Stomach (tissue), 9 donors: ENCODE data around the gene ANGEL2. TPM values are rescaled to one million over a fixed set of nuclear protein-coding genes. Genes with fewer than 3 reads are reported as not detected.
"Not testable (repeated sequence)": the region's sequence is repeated elsewhere in the genome, so short reads cannot be mapped to it uniquely, and the experiment has no call there.

Experiments used
- DNase-seq, 2 donors: peaks; one replicate each; pipeline versions ENCODE4 v3.0.0 to v3.0.0-alpha.2; 2013 to 2019
- H3K27ac ChIP-seq, 5 donors: fragments of 200-600 bp in 4 of 5; sonication (generic) in 4 of 5; one replicate each; pipeline ENCODE4 v1.5.1; 2013 to 2019; ENCODE audit warnings: mild to moderate bottlenecking in 1 of 5, moderate library complexity in 1 of 5
- H3K27me3 ChIP-seq, 3 donors: fragments of 200-600 bp; sonication (generic); one replicate each; pipeline ENCODE4 v1.5.1; 2017 to 2019; ENCODE audit warnings: mixed run types in 1 of 3
- H3K36me3 ChIP-seq, 4 donors: fragments of 200-600 bp; sonication (generic); 1 replicate in 3 of 4; 2 replicates in 1 of 4; pipeline ENCODE4 v1.5.1; 2016 to 2019
- H3K4me1 ChIP-seq, 4 donors: fragments of 200-600 bp; sonication (generic); one replicate each; pipeline ENCODE4 v1.5.1; 2016 to 2019
- H3K4me3 ChIP-seq, 4 donors: fragments of 200-600 bp; sonication (generic) in 3 of 4; one replicate each; pipeline ENCODE4 v1.5.1; 2016 to 2019; ENCODE audit warnings: mild to moderate bottlenecking in 1 of 4
- H3K9me3 ChIP-seq, 4 donors: fragments of 200-600 bp; sonication (generic); one replicate each; pipeline ENCODE4 v1.5.1; 2016 to 2019
- EP300 ChIP-seq: sonication (generic); formaldehyde crosslinking; IDR thresholded peaks from one replicate; pipeline ENCODE4 v1.6.1; 2017; ENCODE audit warnings: antibody characterized with exemption
- POLR2A ChIP-seq, 4 donors: fragments of 450-650 bp; IDR thresholded peaks; one replicate each; pipeline ENCODE4 v1.6.1; 2016; ENCODE audit warnings: antibody characterized with exemption in 4 of 4, control low read depth in 2 of 4, mild to moderate bottlenecking in 1 of 4, moderate library complexity in 1 of 4
- POLR2AphosphoS5 ChIP-seq, 3 donors: sonication (generic); formaldehyde crosslinking; IDR thresholded peaks; one replicate each; pipeline ENCODE4 v1.6.1; 2016; ENCODE audit warnings: antibody characterized with exemption in 3 of 3
- WGBS, 5 donors: extraction: QIAGEN DNeasy Blood & Tissue Kit in 3 of 5; methylation state at CpG; one replicate each; pipeline versions ENCODE4 v1.1.5 to v1.1.7; 2013 to 2018; 5-methylcytosine and 5-hydroxymethylcytosine counted together
- intact Hi-C: fragments of 100-400 bp; cut with DNase I; formaldehyde crosslinking; loops from one replicate; pipeline ENCODE4 v1.15.1; 2023; ENCODE audit warnings: low total_unique reads
- polyA plus RNA-seq, 3 donors: library from polyadenylated mRNA; stranded (reverse); fragments of 200-250 nt; gene quantifications; one replicate each; pipeline ENCODE4 v1.2.3, GENCODE V29; 2013
- total RNA-seq, 5 donors: library from RNA; depleted of rRNA; stranded (reverse); fragments of >200 nt; gene quantifications; one replicate each; pipeline versions ENCODE4 v1.1.0 to v1.2.3, GENCODE V29; 2014 to 2016
- TF ChIP-seq, protein P1 (sequence below), 7 experiments: fragments of 450-650 bp in 4 of 7; fragments of 200-600 bp in 3 of 7; sonication (generic) in 3 of 7; IDR thresholded peaks; one replicate each; pipeline ENCODE4 v1.5.1; 2016 to 2019; ENCODE audit warnings: antibody characterized with exemption in 7 of 7, control low read depth in 2 of 7, mild to moderate bottlenecking in 1 of 7
- donor health status: healthy with polysubstance abuse.
- donor health status: Bipolar disorder and iron deficiency.
- donor health status: healthy.

Gene ANGEL2
- total and polyA plus RNA-seq, 8 donors: 3.2 to 107 (median 20.1) TPM

DNA sequence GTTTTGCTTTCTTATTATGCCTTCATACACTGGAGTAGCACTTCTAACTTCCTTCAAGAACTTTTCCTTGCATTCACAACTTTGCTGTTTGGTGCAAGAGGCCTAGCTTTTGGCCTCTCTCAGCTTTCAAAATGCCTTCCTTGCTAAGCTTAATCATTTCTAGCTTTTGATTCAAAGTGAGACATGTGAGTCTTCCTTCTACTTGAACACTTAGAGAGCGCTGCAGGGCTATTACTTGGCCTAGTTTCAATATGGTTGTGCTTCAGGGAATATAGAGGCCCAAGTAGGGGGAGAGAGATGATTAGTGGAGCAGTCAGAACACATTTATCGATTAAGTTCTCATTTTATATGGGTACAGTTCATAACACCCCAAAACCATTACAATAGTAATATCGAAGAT, 12.4 kb downstream of the ANGEL2 start:
- no peaks in the 10 kb centered on the region for H3K4me1 ChIP-seq
- no peaks in the 10 kb centered on the region for H3K9me3 ChIP-seq
- peaks cover 11 to 95% (median 91%) of the 10 kb centered on the region in 4 donors for H3K36me3 ChIP-seq
- H3K27me3 ChIP-seq: no peaks in the 10 kb centered on the region
- WGBS, 5 donors: 86 to 94% (median 87%) methylated on average over 3 of the region's 3 CpGs
- no peak overlapping the region for H3K27ac ChIP-seq
- intact Hi-C loops: no loop called here
- TF ChIP-seq, protein P1, sequence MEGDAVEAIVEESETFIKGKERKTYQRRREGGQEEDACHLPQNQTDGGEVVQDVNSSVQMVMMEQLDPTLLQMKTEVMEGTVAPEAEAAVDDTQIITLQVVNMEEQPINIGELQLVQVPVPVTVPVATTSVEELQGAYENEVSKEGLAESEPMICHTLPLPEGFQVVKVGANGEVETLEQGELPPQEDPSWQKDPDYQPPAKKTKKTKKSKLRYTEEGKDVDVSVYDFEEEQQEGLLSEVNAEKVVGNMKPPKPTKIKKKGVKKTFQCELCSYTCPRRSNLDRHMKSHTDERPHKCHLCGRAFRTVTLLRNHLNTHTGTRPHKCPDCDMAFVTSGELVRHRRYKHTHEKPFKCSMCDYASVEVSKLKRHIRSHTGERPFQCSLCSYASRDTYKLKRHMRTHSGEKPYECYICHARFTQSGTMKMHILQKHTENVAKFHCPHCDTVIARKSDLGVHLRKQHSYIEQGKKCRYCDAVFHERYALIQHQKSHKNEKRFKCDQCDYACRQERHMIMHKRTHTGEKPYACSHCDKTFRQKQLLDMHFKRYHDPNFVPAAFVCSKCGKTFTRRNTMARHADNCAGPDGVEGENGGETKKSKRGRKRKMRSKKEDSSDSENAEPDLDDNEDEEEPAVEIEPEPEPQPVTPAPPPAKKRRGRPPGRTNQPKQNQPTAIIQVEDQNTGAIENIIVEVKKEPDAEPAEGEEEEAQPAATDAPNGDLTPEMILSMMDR (IDR thresholded peaks at IDR 0.05): no peak
- TF ChIP-seq POLR2AphosphoS5 (IDR thresholded peaks at IDR 0.05) (no peak), POLR2A (IDR thresholded peaks at IDR 0.05) (no peak), EP300 (no peak)
- DNase-seq: no peak
- no peak overlapping the region for H3K4me3 ChIP-seq

DNA sequence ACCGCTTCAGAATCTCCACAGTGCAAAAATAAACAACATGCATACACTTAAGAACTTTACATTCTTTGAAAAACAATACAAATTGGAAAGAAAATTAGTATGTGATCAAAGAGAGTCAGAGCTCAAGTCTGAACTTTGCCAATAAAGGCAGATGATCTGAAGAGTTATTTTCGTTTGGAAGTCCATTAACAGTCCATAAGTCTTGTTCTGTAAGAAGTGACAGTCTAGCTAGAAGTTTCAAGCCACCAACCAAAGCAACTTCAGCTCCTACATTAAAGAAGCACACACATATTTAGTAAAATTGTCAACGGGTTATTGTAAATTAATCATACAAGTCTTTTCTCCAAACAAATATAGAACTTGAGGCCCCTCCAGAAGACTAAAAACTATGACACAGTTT, 20.7 kb downstream of the ANGEL2 start:
- H3K4me1 ChIP-seq: peaks cover 0 to 8% (median 0%) of the 10 kb centered on the region in 4 donors
- no peak for DNase-seq
- WGBS, 5 donors: 80 to 87% (median 84%) methylated on average over 3 of the region's 3 CpGs
- intact Hi-C loops: loop anchor here (5.0 kb wide), 1 partner anchor 183 kb away; no protein-coding TSS in a partner anchor
- no peak overlapping the region for H3K27ac ChIP-seq
- TF ChIP-seq EP300 (no peak), POLR2A (IDR thresholded peaks at IDR 0.05) (no peak)
- TF ChIP-seq, protein P1 (IDR thresholded peaks at IDR 0.05): no peak
- no peaks in the 10 kb centered on the region for H3K27me3 ChIP-seq
- peaks cover 11 to 83% (median 81%) of the 10 kb centered on the region in 4 donors for H3K36me3 ChIP-seq
- no peaks in the 10 kb centered on the region for H3K9me3 ChIP-seq
- no peak overlapping the region for H3K4me3 ChIP-seq

DNA sequence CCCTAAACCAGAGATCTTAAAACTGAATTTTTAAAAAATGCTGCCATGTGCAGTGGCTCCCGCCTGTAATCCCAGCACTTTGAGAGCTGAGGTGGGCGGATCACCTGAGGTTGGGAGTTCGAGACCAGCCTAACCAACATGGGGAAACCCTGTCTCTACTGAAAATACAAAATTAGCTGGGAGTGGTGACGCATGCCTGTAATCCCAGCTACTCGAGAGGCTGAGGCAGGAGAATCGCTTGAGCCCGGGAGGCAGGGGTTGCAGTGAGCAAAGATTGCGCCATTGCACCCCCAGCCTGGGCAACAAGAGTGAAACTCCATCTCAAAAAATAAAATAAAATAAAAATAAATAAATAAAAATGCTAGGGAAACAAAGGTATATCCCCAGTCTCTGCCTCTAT, 21.7 kb downstream of the ANGEL2 start:
- peaks cover 11 to 83% (median 77%) of the 10 kb centered on the region in 4 donors for H3K36me3 ChIP-seq
- DNase-seq, H3K4me1 ChIP-seq, H3K9me3 ChIP-seq, H3K27me3 ChIP-seq, H3K4me3 ChIP-seq, intact Hi-C loops, H3K27ac ChIP-seq: not testable (repeated sequence)
- WGBS, 5 donors: 90 to 100% (median 97%) methylated on average over 8 of the region's 8 CpGs

DNA sequence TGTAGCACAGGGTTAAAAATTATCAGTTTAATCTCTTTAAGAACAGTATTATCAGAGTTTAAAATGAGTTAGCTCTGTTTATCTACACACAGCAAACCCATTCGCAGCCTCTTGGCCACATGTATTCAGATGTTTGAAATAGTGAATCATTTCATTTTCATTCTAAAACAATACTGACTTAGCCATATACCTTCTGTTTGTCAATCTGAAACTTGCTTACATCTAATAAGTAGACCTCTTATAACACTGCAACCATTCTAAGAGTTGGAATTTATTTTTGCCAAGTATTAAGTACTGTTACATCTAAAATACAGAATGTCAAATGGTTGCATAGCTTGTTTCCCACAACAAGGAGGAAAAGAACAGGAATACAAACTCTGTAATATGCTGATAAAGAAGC, 25.4 kb downstream of the ANGEL2 start:
- Histone ChIP-seq H3K9me3 (no peaks in the 10 kb centered on the region), H3K27ac (no peak overlapping the region), H3K36me3 (peaks cover 1 to 46% (median 41%) of the 10 kb centered on the region in 4 donors), H3K27me3 (no peaks in the 10 kb centered on the region), H3K4me1 (peaks cover 0 to 8% (median 0%) of the 10 kb centered on the region in 4 donors), H3K4me3 (no peak overlapping the region)
- intact Hi-C loops: no loop called here
- no peak for DNase-seq
- WGBS, 5 donors: 9 to 29% (median 20%) methylated on average over 1 of the region's 1 CpG
- TF ChIP-seq, protein P1 (IDR thresholded peaks at IDR 0.05): no peak
- TF ChIP-seq POLR2AphosphoS5 (IDR thresholded peaks at IDR 0.05) (no peak), POLR2A (IDR thresholded peaks at IDR 0.05) (no peak), EP300 (no peak)

DNA sequence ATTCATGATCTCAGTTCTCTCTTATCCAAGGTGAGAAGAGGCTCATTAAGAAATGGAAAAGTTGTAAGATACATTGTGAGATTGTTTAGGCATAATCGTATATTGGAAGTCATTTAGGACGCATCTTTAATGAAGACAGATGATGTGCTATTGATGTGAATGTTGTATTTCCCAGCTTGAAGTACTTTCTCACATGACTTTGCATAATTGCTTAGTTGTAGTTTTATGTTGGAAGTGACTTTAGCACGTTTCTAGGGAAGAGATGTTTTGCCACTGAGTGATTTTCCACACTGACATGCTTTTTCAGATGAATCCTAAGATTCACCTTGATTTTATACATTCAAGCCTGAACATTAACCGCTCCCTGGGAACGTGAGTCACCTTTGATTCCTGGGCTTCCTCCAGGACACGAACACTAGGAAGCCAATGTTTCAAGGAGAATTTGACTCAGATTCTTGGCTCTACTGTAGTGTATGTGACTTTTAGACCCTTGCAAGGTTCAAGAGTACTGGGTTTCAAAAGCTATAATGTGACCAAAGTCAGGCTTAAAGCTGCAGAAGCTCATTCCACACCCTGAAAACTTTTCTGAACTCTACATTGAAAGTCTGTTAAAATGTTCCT, 27.9 kb downstream of the ANGEL2 start:
- Histone ChIP-seq H3K9me3 (no peaks in the 10 kb centered on the region), H3K27ac (no peak overlapping the region), H3K36me3 (peaks cover 0 to 26% (median 18%) of the 10 kb centered on the region in 4 donors), H3K4me1 (peaks cover 0 to 8% (median 0%) of the 10 kb centered on the region in 4 donors), H3K4me3 (no peak overlapping the region), H3K27me3 (no peaks in the 10 kb centered on the region)
- DNase-seq: no peak
- WGBS, 5 donors: 63 to 72% (median 64%) methylated on average over 6 of the region's 6 CpGs
- TF ChIP-seq POLR2AphosphoS5 (IDR thresholded peaks at IDR 0.05): no peak
- TF ChIP-seq, protein P1 (IDR thresholded peaks at IDR 0.05): no peak
- TF ChIP-seq EP300: no peak
- TF ChIP-seq POLR2A (IDR thresholded peaks at IDR 0.05): no peak
- intact Hi-C loops: no loop called here
